SJCRH30 (cell line): ENCODE data around the gene COLEC12. TPM values are rescaled to one million over a fixed set of nuclear protein-coding genes. Genes with fewer than 3 reads are reported as not detected.

ENCODE experiments used
- DNase-seq, 2 experiments: peaks; one replicate each; pipeline ENCODE4 v3.0.0-alpha.2; 2015 to 2020
- H3K27ac ChIP-seq: fragments of 250-450 bp; sonication (Bioruptor Pico); 2 replicates; pipeline ENCODE4 v1.5.1; 2020; ENCODE audit warnings: mild to moderate bottlenecking, moderate library complexity
- H3K27me3 ChIP-seq: fragments of 250-450 bp; sonication (Bioruptor Pico); 2 replicates; pipeline ENCODE4 v1.5.1; 2020; ENCODE audit warnings: mild to moderate bottlenecking, moderate library complexity
- H3K36me3 ChIP-seq: fragments of 250-450 bp; sonication (Bioruptor Pico); 2 replicates; pipeline ENCODE4 v1.5.1; 2020; ENCODE audit warnings: mild to moderate bottlenecking, moderate library complexity
- H3K4me1 ChIP-seq: fragments of 250-450 bp; sonication (Bioruptor Pico); 2 replicates; pipeline ENCODE4 v1.5.1; 2020; ENCODE audit warnings: mild to moderate bottlenecking, moderate library complexity
- H3K4me3 ChIP-seq: fragments of 250-450 bp; sonication (Bioruptor Pico); 2 replicates; pipeline ENCODE4 v1.5.1; 2020; ENCODE audit warnings: mild to moderate bottlenecking, moderate library complexity
- H3K9me3 ChIP-seq: fragments of 250-450 bp; sonication (Bioruptor Pico); replicated peaks from 2 replicates; pipeline ENCODE4 v1.5.1; 2020; ENCODE audit warnings: mild to moderate bottlenecking, moderate library complexity
- total RNA-seq: library from RNA; depleted of rRNA; stranded (reverse); fragments of >200 nt; shearing (Covaris generic); gene quantifications from 2 replicates; pipeline ENCODE4 v1.2.3, GENCODE V29; 2014

Gene COLEC12
- total RNA-seq, 1 experiment from 2014 or later: not detected

DNA sequence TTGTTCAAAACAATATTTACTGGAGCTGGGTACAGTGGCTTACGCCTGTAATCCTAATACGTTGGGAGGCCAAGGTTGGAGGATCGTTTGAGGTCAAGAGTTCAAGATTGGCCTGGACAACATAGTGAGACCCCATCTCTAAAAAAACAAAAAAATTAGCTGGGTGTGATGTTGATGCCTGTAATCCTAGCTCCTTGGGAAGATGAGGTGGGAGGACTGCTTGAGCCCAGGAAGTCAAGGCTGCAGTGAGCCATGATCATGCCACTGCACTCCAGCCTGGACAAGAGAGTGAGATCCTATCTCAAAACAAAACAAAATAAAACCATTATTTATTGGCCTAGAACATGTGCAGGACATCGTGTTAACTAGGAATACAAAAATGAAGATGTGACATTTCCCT, 77.5 kb downstream of the COLEC12 start:
- no peak overlapping the region for H3K4me3 ChIP-seq
- no peaks in the 10 kb centered on the region for H3K4me1 ChIP-seq
- H3K27me3 ChIP-seq: no peaks in the 10 kb centered on the region
- no peaks in the 10 kb centered on the region for H3K36me3 ChIP-seq
- H3K27ac ChIP-seq: no peak overlapping the region
- no peaks in the 10 kb centered on the region for H3K9me3 ChIP-seq
- DNase-seq: no peak

DNA sequence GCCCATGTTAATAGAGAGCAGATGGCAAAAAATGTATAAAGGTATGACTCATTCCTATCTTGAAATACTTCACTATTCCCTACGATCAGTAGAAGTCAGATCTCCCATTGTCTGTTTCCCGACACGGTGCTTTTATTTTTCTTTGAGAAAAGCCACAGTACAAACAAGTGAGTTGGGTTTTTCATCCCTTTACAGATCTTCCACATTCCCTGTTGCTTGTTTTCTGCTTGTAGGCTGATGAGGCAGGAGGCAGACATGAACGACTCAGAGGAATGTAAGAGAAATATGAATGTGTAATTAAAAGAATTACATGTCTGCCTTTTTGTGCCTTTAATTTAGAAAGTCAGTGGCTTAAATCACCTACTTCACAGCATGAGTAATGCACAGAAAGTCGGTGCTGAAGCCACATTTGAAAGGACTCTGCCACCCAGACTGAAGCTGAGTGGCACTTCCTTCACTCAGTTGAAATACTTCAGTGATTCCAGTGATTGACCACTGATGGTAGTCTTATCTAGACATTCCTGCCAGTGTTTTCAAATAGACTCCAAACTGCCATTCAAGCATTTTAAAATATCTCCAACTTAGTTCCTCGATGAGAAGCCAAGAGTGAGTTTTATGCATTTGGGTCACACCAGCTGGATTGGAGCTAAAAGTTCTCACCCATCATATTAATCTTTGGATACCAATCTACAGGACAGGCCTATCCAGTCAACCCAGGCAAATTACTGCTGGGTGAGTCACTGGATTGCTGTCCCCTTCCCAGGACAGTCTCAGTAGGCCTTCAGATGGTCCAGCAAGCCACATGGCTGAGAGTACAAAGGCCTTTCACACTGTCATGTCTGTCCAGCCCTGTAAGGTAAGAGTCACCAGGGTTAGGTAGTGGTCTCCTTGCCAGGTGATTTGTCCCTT, 79.0 kb downstream of the COLEC12 start:
- Histone ChIP-seq H3K27me3 (no peaks in the 10 kb centered on the region), H3K4me3 (no peak overlapping the region), H3K9me3 (no peaks in the 10 kb centered on the region), H3K27ac (no peak overlapping the region), H3K4me1 (no peaks in the 10 kb centered on the region), H3K36me3 (no peaks in the 10 kb centered on the region)
- no peak for DNase-seq

DNA sequence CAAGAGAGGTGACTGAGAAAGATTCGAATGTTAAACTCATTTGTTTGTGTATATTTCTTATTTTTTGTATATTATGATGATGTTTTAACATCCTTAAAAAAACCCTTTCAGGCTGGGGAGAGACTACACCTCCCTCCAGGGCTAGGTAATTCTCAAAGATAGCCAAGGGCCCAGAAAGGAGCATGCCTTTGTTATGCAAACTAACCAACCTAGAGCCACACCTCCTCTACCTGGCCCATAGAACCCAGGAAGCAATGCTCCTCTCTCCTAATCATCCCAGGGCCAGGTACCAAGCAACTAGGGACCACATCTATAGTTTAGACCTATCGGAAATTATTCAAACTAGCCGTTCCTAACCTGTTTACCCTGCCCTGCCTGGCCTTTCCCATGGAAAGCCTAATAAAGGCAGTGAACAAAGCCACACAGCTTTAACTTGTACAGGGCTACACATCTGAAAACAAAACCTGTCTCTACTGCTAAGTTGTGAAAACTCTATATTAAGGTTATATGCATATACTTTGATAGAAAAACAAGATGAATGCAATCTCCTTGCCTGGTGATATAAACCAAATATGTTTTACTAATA, 79.7 kb downstream of the COLEC12 start:
- no peaks in the 10 kb centered on the region for H3K36me3 ChIP-seq
- DNase-seq: no peak
- H3K27ac ChIP-seq: no peak overlapping the region
- H3K27me3 ChIP-seq: no peaks in the 10 kb centered on the region
- H3K9me3 ChIP-seq: no peaks in the 10 kb centered on the region
- H3K4me3 ChIP-seq: no peak overlapping the region
- H3K4me1 ChIP-seq: no peaks in the 10 kb centered on the region

DNA sequence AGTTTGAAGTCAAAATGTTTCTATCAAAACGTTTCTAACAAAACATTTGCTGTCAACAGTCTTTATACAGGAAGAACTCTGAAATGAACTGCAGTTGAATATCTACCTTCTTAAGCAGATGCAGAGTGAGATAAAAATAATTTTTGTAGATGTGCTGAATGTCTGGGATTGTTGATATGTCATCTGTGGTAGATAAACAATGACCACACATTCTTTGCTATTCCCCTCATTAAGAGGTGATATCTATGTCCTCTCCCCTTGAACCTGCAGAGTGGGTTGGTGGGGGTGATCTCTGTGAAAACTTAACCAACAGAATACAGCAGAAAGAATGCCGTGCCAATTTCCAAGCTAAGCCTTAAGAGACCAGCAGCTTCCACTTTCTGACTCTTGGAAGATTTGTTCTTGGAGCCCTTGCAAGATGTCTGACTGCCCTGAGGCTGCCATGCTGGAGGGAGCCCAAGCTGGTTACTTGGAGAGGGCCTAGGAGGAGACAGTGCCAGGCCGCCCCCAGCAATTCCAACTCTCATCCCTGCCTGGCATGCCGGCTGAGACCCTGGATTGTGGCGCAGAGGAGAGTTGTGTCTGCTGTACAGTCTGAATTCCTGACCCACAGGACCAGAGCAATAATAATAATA, 80.8 kb downstream of the COLEC12 start:
- Histone ChIP-seq H3K9me3 (no peaks in the 10 kb centered on the region), H3K36me3 (no peaks in the 10 kb centered on the region), H3K4me3 (no peak overlapping the region), H3K27me3 (no peaks in the 10 kb centered on the region), H3K27ac (no peak overlapping the region), H3K4me1 (0 out of 2 replicates have a peak, but pooled peaks cover 2% of the 10 kb centered on the region)
- no peak for DNase-seq

DNA sequence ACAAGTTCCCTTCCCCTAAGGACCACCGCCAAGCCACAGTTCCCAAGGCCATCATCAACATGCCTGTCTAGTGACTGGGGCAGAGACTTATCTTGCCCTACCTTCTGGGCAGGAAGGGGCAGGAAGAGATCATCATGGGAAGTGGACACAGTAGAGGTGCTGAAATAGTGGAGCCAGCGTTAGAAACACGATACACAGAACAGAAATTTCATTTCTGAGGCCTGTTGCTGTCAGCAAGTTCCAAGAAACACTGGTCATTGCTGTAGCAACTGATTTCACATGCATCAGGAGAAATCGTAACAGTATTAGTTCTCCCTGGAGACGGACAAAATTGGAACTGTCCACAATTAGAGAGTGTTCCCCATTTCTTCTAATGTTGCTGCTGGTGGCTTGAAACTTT, 83.0 kb downstream of the COLEC12 start:
- 0 out of 2 replicates have a peak, but pooled peaks cover 2% of the 10 kb centered on the region for H3K4me1 ChIP-seq
- H3K27me3 ChIP-seq: no peaks in the 10 kb centered on the region
- no peak for DNase-seq
- H3K4me3 ChIP-seq: no peak overlapping the region
- no peak overlapping the region for H3K27ac ChIP-seq
- H3K36me3 ChIP-seq: no peaks in the 10 kb centered on the region
- H3K9me3 ChIP-seq: no peaks in the 10 kb centered on the region

DNA sequence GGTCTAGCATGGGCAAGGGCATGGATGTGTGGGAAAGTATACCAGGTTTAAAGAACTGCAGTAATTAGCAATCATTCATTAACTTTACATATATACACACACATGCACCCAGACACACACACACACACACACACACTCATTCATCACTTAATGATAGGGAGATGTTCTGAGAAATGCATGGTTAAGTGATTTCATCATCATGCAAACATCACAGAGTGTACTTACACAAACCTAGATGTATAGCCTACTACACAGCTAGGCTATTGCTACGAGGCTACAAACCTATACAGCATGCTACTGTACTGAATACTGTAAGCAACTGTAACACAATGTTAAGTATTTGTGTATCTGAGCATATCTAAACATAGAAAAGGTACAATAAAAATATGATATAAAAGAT, 83.6 kb downstream of the COLEC12 start:
- DNase-seq: no peak
- Histone ChIP-seq H3K27ac (no peak overlapping the region), H3K36me3 (no peaks in the 10 kb centered on the region), H3K27me3 (no peaks in the 10 kb centered on the region), H3K9me3 (no peaks in the 10 kb centered on the region), H3K4me1 (0 out of 2 replicates have a peak, but pooled peaks cover 2% of the 10 kb centered on the region), H3K4me3 (no peak overlapping the region)

DNA sequence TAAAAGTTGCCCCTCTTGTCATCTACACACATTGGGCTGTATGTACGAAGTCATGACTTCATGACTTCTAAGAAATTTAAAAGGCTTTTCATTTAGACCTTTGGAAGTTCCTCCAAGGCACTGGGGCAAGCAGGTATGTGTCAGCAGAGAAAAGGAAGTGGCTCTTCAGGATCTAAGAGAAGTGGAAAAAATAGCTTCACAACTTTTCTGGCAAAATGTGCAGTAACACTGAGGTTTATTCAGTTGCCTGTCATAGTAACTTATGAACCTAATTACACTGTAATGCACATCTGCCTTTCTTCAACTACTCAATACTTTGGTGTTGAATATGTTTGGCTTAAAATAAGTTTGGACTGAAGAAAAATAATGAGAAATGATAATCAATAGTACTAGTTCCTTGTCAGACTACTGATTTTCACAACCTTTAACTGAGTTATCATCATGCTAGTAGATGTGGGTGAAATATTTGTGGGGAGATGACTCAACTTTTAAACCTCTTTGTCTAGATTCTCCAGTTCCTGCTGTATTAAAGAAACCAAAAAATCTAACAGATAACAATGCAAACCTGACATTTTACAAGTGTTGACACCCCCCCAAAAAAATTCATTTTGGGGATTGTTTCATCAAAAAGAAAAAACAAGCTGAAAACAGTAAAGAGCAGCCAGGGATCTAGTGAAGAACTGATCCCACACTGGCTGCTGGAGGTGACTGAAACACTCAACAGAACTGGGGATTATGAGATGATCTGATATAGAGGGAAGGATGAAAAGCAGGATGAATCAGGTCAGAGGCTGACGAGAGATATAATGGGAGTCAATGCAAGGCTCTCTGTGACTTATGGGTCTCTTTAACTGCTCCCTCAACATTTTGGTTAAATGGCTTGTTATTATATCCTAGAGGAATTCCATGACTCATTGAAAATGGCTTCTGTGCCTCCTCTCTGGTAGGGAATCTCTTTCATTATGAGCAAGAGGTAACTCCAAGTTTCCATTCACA, 84.6 kb downstream of the COLEC12 start:
- DNase-seq: peak in 1 of 2 experiments; percentile 18
- Histone ChIP-seq H3K9me3 (no peaks in the 10 kb centered on the region), H3K36me3 (no peaks in the 10 kb centered on the region), H3K4me1 (0 out of 2 replicates have a peak, but pooled peaks cover 2% of the 10 kb centered on the region), H3K27ac (no peak overlapping the region), H3K27me3 (no peaks in the 10 kb centered on the region), H3K4me3 (no peak overlapping the region)

DNA sequence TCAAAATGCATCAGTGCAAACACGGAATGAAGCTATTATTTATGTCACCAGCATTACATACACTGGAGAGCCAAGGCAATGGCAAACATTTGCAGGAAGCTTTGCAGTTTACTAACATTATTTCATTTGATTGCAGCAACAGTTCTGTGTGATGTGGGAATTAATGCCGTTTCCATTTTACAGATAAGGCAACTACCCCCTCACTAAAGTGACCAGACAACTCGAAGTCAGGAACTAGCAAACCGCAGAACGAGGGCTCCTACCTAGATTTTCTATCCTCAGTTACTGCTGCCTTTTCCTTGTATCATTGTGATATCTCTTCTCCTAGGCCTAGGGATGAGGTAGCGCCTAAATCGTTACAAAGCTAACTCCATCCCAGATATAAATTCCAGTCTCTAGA, 85.5 kb downstream of the COLEC12 start:
- no peak for DNase-seq
- Histone ChIP-seq H3K4me1 (0 out of 2 replicates have a peak, but pooled peaks cover 2% of the 10 kb centered on the region), H3K4me3 (no peak overlapping the region), H3K27ac (no peak overlapping the region), H3K36me3 (no peaks in the 10 kb centered on the region), H3K9me3 (no peaks in the 10 kb centered on the region), H3K27me3 (no peaks in the 10 kb centered on the region)

DNA sequence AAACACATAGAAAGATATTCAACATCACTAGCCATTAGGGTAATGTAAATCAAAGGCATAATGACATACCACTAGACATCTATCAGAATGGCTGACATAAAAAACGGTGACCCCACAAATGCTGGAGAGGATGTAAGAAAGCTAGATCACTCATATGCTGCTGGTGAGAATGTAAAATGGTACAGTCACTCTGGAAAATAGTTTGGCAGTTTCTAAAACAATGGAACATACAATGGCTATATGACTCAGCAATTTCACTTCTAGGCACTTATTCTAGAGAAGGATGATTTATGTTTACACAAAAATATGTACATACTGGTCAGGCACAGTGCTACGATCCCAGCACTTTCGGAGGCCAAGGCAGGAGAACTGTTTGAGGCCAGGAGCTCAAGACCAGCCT, 87.3 kb downstream of the COLEC12 start:
- Histone ChIP-seq H3K4me1 (0 out of 2 replicates have a peak, but pooled peaks cover 2% of the 10 kb centered on the region), H3K27ac (no peak overlapping the region), H3K36me3 (no peaks in the 10 kb centered on the region), H3K27me3 (no peaks in the 10 kb centered on the region), H3K4me3 (no peak overlapping the region), H3K9me3 (no peaks in the 10 kb centered on the region)
- no peak for DNase-seq

DNA sequence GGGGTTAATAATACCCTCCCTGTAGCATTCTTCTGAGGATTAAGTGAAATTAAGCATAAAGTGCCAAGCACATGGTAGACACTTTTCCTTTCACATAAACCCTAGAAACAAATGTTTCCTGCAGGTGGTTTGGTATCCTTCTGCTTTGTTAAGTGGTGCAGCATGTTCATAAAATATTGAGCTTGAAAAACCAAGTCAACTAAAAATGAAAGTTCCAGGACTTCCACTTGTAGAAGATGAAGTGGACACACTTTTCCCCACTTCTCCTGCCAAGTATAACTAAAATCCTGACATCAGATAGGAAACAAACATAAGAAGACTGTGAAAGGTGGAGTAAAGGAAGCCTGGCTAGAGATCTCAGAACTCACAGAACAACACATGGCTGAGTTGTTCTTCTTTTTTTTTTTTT, 90.5 kb downstream of the COLEC12 start:
- Histone ChIP-seq H3K4me1 (no peaks in the 10 kb centered on the region), H3K27ac (no peak overlapping the region), H3K36me3 (no peaks in the 10 kb centered on the region), H3K9me3 (no peaks in the 10 kb centered on the region), H3K27me3 (no peaks in the 10 kb centered on the region), H3K4me3 (no peak overlapping the region)
- no peak for DNase-seq

DNA sequence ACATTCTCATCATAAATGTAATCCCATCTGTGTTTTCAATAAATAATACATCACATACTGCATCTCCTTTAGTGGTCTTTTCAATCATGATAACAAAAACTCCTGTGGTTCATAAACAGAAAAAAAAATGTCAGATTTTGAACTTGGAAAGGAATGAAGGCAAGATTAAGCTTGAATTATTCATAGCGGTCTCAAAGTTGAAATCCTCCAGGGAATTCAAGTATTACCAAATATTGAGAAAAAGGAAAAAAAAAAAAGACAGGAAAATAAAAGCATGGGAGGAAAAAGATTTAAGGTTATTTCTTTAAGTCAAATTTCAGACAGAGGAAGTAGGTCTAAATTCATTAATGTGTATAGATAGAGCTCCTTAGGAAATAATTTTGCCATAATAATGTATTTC, 92.1 kb downstream of the COLEC12 start:
- no peaks in the 10 kb centered on the region for H3K4me1 ChIP-seq
- H3K36me3 ChIP-seq: no peaks in the 10 kb centered on the region
- H3K4me3 ChIP-seq: no peak overlapping the region
- H3K27me3 ChIP-seq: no peaks in the 10 kb centered on the region
- no peaks in the 10 kb centered on the region for H3K9me3 ChIP-seq
- no peak for DNase-seq
- H3K27ac ChIP-seq: no peak overlapping the region

DNA sequence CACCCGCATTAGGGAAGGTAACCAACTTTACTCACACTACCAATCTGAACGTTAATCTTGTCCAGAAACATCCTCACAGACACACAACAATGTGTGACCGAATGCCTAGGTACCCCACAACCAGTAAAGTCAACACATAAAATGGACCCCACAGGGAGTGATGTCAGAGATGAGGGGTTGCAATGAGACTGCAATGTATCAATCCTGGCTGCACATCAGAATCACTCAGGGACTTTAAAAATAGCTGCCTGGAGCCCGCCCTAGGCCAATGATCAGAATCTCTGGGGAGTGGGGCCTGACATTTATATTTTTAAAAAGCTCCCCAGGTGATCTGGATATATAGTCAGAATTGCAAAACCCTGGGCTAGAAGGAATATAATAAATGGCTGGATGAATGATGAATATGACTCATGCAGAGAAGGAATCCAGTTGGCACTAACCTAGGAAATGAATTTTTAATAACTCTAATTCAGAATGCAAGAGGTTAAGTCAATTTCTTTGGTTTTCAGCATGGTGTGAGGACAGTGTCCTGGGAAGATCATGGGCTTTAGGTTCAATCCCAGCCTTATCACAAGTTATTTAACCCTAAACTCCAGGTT, 92.8 kb downstream of the COLEC12 start:
- no peak for DNase-seq
- Histone ChIP-seq H3K27ac (no peak overlapping the region), H3K9me3 (no peaks in the 10 kb centered on the region), H3K4me3 (no peak overlapping the region), H3K36me3 (no peaks in the 10 kb centered on the region), H3K4me1 (no peaks in the 10 kb centered on the region), H3K27me3 (no peaks in the 10 kb centered on the region)

DNA sequence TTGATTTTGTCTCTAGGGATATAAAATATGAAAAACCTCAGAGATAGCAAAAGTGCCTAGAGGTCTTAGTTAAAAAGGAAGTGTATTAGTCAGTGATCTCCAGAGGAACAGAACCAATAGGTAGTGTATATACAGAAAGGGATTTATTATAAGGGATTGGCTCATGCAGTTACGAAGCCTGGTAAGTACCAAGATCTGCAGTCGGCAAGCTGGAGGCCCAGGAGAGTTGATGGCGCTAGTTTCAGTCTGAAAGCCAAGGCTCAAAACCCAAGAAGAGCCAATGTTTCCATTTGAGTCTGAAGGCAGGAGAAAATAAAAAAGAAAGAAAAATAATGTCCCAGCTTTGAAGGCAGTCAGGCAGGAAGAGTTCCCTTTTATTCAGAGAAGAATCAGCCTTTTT, 93.3 kb downstream of the COLEC12 start:
- no peaks in the 10 kb centered on the region for H3K27me3 ChIP-seq
- no peaks in the 10 kb centered on the region for H3K36me3 ChIP-seq
- no peaks in the 10 kb centered on the region for H3K4me1 ChIP-seq
- no peaks in the 10 kb centered on the region for H3K9me3 ChIP-seq
- no peak overlapping the region for H3K4me3 ChIP-seq
- DNase-seq: no peak
- H3K27ac ChIP-seq: no peak overlapping the region

DNA sequence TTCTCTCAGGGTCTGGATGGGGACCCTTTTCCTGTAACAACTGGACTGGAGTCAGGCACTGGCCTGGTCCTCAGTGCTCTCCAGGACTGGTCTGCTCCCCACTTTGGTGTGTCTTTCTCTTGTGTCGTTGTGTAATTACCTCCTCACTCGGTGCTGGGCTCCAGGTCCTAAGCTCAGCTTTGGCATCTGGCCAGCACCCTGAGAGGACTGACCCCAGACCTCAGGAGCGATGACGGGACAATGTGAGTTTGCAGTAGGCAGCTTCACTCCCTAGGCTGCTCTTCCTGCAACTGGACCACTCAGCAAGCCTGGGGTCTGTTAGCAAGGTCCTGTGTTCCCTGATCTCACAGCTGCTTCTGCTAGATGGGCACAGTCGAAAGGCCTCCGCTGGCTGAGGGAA, 93.8 kb downstream of the COLEC12 start:
- no peak overlapping the region for H3K4me3 ChIP-seq
- no peak for DNase-seq
- H3K27me3 ChIP-seq: no peaks in the 10 kb centered on the region
- no peak overlapping the region for H3K27ac ChIP-seq
- H3K36me3 ChIP-seq: no peaks in the 10 kb centered on the region
- no peaks in the 10 kb centered on the region for H3K9me3 ChIP-seq
- no peaks in the 10 kb centered on the region for H3K4me1 ChIP-seq
